GM12873 (cell line): ENCODE data around the gene FOXJ2.

Experiments used
- CTCF ChIP-seq: IDR thresholded peaks from 2 replicates; pipeline ENCODE4 v1.5.1; 2012; ENCODE audit warnings: low read depth, mild to moderate bottlenecking, moderate library complexity, low read length, control low read depth; ENCODE audit not compliant: insufficient read depth; ENCODE audit errors: missing control alignments

FOXJ2 gene

GRCh38 chr12:8027856-8028255, 4.7 kb upstream of the FOXJ2 start:
- TF ChIP-seq CTCF, result no peak

GRCh38 chr12:8028267-8028666, 4.2 kb upstream of the FOXJ2 start:
- TF ChIP-seq CTCF, result no peak

- no peak for TF ChIP-seq CTCF
Measured at GRCh38 chr12:8030189-8030588, 2.3 kb upstream of the FOXJ2 start.

GRCh38 chr12:8031872-8032241, 659 bp upstream of the FOXJ2 start:
- TF ChIP-seq CTCF, result no peak

- no peak for TF ChIP-seq CTCF
Measured at GRCh38 chr12:8033153-8034044, 883 bp downstream of the FOXJ2 start.

- no peak for TF ChIP-seq CTCF
Measured at GRCh38 chr12:8034802-8035201, 2.3 kb downstream of the FOXJ2 start.

- no peak for TF ChIP-seq CTCF
Measured at GRCh38 chr12:8035440-8036010, 3.0 kb downstream of the FOXJ2 start.
